ENCODE results near the gene KIFC1. TPM values are rescaled to one million over a fixed set of nuclear protein-coding genes. Genes with fewer than 3 reads are reported as not detected.
"Not testable (repeated sequence)": the region's sequence is repeated elsewhere in the genome, so short reads cannot be mapped to it uniquely, and the experiment has no call there.

KIFC1 gene
- total RNA-seq, 2 donors from 2014 or later, result 56.6 to 94.3 TPM

GRCh38 chr6:33344701-33345697, 46.6 kb upstream of the KIFC1 start:
- no peak overlapping the region for H3K4me3 Mint-ChIP-seq

DNA sequence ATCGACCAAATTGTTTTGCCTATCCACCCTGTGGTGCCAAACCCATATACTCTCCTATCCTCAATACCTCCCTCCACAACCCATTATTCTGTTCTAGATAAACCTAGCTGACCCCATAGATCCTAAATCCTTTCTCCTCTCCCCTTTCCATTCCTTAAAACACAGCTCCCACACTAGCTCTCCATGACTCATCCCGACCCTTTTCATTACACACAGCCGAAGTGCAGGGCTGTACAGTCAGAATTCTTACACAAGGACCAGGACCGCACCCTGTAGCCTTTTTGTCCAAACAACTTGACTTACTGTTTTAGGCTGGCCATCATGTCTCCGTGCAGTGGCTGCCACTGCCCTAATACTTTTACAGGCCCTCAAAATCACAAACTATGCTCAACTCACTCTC, 44.7 kb upstream of the KIFC1 start:
- not testable (repeated sequence) for H3K4me1 ChIP-seq (ENCODE audit: control insufficient read depth, insufficient read depth, low read length); H3K4me3 Mint-ChIP-seq; H3K36me3 Mint-ChIP-seq (ENCODE audit: low read depth); H3K9ac ChIP-seq (ENCODE audit: extremely low read depth, low read length, poor library complexity, severe bottlenecking); H3K27ac ChIP-seq (ENCODE audit: low read depth, low read length); H3K36me3 ChIP-seq (ENCODE audit: control insufficient read depth, insufficient read depth, low read length); H3K9me3 ChIP-seq (ENCODE audit: control insufficient read depth, low read length); H3K27me3 Mint-ChIP-seq (ENCODE audit: insufficient read depth); DNase-seq; H3K9me3 Mint-ChIP-seq; H3K4me3 ChIP-seq (ENCODE audit: low read length); H3K27me3 ChIP-seq (ENCODE audit: control insufficient read depth, insufficient read depth, low read length, poor library complexity, severe bottlenecking)
- H3K4me1 Mint-ChIP-seq, result peaks cover 57% of the 10 kb centered on the region
- WGBS, 2 experiments (ENCODE audit: insufficient coverage in 1 of 2, insufficient read length in 1 of 2), result 87 to 92% methylated on average over 4 to 5 of the region's 5 CpGs
- H3K27ac Mint-ChIP-seq, result peak overlapping the region; percentile 52

More at GRCh38 chr6:33344701-33345697, 46.6 kb upstream of the KIFC1 start:
- Mint-ChIP-seq H3K9me3 (no peaks in the 10 kb centered on the region), H3K27me3 (ENCODE audit: insufficient read depth) (peaks cover 8% of the 10 kb centered on the region), H3K36me3 (ENCODE audit: low read depth) (no peaks in the 10 kb centered on the region), H3K27ac (no peak overlapping the region), H3K4me1 (peaks cover 51% of the 10 kb centered on the region)
- Histone ChIP-seq H3K27ac (ENCODE audit: low read depth, low read length) (no peak overlapping the region), H3K4me3 (ENCODE audit: low read length) (no peak overlapping the region), H3K9ac (ENCODE audit: extremely low read depth, low read length, poor library complexity, severe bottlenecking) (no peak overlapping the region), H3K9me3 (ENCODE audit: control insufficient read depth, low read length) (no peaks in the 10 kb centered on the region), H3K27me3 (ENCODE audit: control insufficient read depth, insufficient read depth, low read length, poor library complexity, severe bottlenecking) (no peaks in the 10 kb centered on the region), H3K36me3 (ENCODE audit: control insufficient read depth, insufficient read depth, low read length) (no peaks in the 10 kb centered on the region), H3K4me1 (ENCODE audit: control insufficient read depth, insufficient read depth, low read length) (peaks cover 6% of the 10 kb centered on the region)
- peak; percentile 76 for DNase-seq
- WGBS, 2 experiments (ENCODE audit: insufficient coverage in 1 of 2, insufficient read length in 1 of 2), result 33 to 37% methylated on average over 14 to 22 of the region's 22 CpGs
- TF ChIP-seq, protein P1, sequence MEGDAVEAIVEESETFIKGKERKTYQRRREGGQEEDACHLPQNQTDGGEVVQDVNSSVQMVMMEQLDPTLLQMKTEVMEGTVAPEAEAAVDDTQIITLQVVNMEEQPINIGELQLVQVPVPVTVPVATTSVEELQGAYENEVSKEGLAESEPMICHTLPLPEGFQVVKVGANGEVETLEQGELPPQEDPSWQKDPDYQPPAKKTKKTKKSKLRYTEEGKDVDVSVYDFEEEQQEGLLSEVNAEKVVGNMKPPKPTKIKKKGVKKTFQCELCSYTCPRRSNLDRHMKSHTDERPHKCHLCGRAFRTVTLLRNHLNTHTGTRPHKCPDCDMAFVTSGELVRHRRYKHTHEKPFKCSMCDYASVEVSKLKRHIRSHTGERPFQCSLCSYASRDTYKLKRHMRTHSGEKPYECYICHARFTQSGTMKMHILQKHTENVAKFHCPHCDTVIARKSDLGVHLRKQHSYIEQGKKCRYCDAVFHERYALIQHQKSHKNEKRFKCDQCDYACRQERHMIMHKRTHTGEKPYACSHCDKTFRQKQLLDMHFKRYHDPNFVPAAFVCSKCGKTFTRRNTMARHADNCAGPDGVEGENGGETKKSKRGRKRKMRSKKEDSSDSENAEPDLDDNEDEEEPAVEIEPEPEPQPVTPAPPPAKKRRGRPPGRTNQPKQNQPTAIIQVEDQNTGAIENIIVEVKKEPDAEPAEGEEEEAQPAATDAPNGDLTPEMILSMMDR (conservative IDR thresholded peaks at IDR 0.05), result peak; percentile 78

DNA sequence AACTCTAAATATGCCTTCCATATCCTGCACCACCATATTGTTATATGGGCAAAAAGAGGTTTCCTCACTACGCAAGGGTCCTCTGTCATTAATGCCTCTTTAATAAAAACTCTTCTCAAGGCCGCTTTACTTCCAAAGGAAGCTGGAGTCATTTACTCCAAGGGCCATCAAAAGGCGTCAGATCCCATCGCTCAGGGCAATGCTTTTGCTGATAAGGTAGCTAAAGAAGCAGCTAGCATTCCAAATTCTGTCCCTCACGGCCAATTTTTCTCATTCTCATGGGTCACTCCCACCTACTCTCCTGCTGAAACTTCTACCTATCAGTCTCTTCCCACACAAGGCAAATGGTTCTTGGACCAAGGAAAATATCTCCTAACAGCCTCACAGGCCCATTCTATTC, 43.8 kb upstream of the KIFC1 start:
- Mint-ChIP-seq H3K36me3 (ENCODE audit: low read depth) (no peaks in the 10 kb centered on the region), H3K9me3 (no peaks in the 10 kb centered on the region), H3K4me1 (peaks cover 57% of the 10 kb centered on the region), H3K4me3 (no peak overlapping the region), H3K27me3 (ENCODE audit: insufficient read depth) (peaks cover 13% of the 10 kb centered on the region), H3K27ac (no peak overlapping the region)
- Histone ChIP-seq H3K27ac (ENCODE audit: low read depth, low read length) (no peak overlapping the region), H3K36me3 (ENCODE audit: control insufficient read depth, insufficient read depth, low read length) (no peaks in the 10 kb centered on the region), H3K4me3 (ENCODE audit: low read length) (no peak overlapping the region), H3K27me3 (ENCODE audit: control insufficient read depth, insufficient read depth, low read length, poor library complexity, severe bottlenecking) (no peaks in the 10 kb centered on the region), H3K9ac (ENCODE audit: extremely low read depth, low read length, poor library complexity, severe bottlenecking) (no peak overlapping the region), H3K9me3 (ENCODE audit: control insufficient read depth, low read length) (no peaks in the 10 kb centered on the region), H3K4me1 (ENCODE audit: control insufficient read depth, insufficient read depth, low read length) (peaks cover 6% of the 10 kb centered on the region)
- 89 to 92% methylated on average over 5 of the region's 5 CpGs for WGBS, 2 experiments (ENCODE audit: insufficient coverage in 1 of 2, insufficient read length in 1 of 2)
- DNase-seq, result no peak
- TF ChIP-seq, protein P1 (conservative IDR thresholded peaks at IDR 0.05), result no peak

DNA sequence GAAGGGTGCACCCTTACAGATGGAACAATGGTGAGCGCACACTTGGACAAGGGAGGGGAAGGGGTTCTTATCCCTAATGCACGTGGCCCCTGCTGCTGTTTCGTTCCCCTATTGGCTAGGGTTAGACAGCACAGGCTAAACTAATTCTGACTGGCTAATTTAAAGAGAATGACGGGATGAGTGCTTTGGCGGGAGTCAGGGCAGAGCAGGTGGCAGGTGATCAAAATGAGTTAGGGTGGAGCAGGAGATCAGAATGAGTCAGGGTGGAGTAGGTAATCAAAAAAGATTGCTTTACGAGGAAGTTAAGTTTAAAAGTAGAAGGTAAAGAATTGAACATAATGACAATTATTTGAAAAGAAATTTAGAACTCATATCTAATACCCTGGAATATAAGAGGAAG, 35.8 kb upstream of the KIFC1 start:
- H3K4me3 Mint-ChIP-seq; H3K4me1 ChIP-seq (ENCODE audit: control insufficient read depth, insufficient read depth, low read length); H3K9ac ChIP-seq (ENCODE audit: extremely low read depth, low read length, poor library complexity, severe bottlenecking); H3K27me3 ChIP-seq (ENCODE audit: control insufficient read depth, insufficient read depth, low read length, poor library complexity, severe bottlenecking); DNase-seq; H3K36me3 ChIP-seq (ENCODE audit: control insufficient read depth, insufficient read depth, low read length); H3K4me3 ChIP-seq (ENCODE audit: low read length); H3K27ac Mint-ChIP-seq; H3K9me3 Mint-ChIP-seq; H3K27ac ChIP-seq (ENCODE audit: low read depth, low read length); H3K9me3 ChIP-seq (ENCODE audit: control insufficient read depth, low read length); H3K36me3 Mint-ChIP-seq (ENCODE audit: low read depth): not testable (repeated sequence)
- Mint-ChIP-seq H3K27me3 (ENCODE audit: insufficient read depth) (peaks cover 12% of the 10 kb centered on the region), H3K4me1 (peaks cover 33% of the 10 kb centered on the region)
- 91 to 96% methylated on average over 5 to 6 of the region's 6 CpGs for WGBS, 2 experiments (ENCODE audit: insufficient coverage in 1 of 2, insufficient read length in 1 of 2)

All from endodermal cell (in vitro differentiated cells).